ELF-1 (cell line): ENCODE measurements around the gene MEGF10.

Experiments
- DNase-seq: peaks from one replicate; pipeline ENCODE4 v3.0.0-alpha.2; 2016; ENCODE audit warnings: low read depth, low spot score

MEGF10 gene

DNA sequence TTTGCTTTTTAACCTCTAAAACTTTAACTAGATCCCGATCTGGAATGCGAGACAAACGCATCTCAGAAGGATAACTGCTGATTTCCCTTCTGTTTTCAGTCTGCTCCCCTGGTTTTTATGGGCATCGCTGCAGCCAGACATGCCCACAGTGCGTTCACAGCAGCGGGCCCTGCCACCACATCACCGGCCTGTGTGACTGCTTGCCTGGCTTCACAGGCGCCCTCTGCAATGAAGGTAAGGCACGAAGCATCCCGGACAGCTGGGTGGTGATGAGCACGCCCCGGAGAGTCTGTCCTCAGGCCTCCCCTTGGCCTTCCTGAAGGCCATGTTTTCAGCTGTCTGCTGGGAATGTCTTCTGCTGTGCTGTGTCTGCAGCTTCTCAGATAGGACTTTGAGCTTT is 144.0 kb downstream of the MEGF10 start:
- no peak for DNase-seq

DNA sequence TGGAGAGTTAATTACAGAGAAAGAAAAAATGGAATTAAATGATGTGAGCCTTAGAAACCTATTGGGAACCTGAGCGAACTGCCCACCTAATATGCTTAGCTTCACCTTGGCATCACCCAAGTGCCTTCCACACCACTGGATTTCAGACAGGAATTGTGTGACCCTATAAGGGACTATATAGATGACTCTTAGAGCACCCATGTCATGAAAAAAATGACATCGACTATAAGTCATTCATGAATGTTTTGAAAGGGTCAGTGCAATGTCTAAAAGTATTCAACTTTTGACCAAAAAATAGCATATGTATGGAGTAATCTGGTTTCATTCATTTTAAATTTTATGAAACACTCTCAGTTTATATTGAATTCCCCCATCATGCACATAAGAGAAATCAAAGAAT is 145.2 kb downstream of the MEGF10 start:
- no peak for DNase-seq

DNA sequence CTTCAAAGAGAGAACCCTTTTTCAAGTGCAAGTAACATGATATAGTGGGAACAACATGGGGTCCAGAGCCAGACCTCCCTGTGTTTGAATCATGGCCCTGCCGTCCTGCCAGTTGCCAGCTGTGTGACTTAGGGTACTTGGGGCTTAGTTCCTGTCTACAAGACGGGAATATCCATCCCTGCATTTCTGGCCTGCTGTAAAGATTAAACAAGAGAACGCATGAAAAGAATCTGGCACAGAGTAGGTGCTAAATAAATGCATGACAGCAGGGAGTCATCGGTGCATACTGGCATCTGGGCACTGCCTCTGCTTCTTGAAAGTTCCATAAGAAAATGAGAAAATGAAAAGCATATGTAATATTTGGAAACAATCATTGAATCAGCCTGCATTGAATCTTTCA is 149.0 kb downstream of the MEGF10 start:
- no peak for DNase-seq

DNA sequence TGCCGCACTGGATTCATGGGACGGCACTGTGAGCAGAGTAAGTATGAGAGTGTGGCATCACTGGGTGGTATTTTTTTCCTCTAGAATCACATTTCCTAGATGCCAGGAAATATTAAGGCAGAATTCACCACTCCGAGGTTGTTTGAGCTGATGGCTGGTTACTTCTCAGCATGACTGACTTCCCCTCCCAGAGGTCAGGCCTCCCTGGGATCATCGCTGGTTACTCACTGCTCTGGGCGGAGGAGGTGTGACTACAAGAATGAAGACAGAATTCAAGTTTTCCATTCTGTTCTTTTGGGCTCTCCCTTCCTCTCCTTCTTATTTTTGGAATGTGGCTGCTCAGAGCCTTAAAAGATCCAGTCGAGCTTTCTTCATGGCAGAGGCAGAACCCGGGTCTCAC is 150.2 kb downstream of the MEGF10 start:
- no peak for DNase-seq

DNA sequence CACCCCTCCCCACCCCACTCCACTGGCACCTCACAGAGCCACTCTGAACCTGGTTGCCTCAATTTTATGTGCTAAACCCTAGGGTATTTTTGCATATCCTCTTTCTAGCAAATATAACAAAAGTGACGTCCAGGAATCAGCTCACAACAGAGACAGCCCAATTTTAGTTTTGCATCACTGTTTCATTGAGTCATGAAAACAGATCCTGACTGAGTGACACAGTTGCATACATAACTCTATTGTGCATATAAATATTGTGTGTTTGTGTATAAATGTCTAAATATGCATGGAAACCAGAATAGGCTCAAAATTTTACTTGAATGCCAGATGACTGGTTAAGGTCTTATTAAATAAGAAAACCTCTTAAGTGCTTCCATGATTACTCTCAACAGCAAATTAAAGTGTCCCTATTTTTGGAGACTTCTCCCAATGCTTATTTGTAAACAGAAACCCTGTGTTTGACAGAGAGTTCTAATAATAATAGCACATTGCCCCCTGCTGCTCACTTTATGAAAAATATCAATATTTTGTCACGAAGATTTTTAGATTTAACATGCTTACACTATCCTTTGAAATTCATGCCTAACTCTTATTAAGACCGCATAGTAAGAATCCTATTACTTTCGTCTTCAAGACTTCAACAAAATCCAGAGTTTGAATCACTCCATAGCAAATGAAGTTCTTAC is 151.3 kb downstream of the MEGF10 start:
- no peak for DNase-seq

DNA sequence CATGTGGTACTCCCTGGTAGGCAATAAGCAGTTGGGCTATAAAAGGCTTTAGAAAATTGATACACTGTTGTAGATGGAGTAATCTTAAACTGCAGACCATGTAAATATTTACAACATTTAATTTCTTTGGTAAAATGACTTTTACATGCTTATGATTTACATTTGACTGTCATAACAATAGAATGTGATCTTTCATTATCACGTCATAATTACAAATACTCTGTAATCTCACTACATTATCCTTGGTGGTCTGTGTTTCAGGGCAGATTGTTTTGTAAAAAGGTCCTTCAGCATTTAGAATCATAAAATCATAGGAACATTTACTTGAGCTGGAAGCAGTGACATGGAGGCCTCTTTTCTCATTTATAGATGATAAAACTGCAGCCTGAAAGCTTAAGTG is 153.6 kb downstream of the MEGF10 start:
- no peak for DNase-seq

DNA sequence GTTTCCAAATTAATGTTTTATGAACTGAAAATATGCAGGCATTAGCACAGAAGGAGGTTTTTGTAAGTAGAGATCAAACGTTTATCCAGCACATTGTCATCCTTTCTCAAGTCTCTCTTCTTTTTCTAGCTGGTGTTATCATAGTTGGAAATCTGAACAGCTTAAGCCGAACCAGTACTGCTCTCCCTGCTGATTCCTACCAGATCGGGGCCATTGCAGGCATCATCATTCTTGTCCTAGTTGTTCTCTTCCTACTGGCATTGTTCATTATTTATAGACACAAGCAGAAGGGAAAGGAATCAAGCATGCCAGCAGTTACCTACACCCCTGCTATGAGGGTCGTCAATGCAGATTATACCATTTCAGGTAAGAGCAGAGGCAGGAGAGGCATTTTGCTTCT is 154.7 kb downstream of the MEGF10 start:
- DNase-seq, result no peak

DNA sequence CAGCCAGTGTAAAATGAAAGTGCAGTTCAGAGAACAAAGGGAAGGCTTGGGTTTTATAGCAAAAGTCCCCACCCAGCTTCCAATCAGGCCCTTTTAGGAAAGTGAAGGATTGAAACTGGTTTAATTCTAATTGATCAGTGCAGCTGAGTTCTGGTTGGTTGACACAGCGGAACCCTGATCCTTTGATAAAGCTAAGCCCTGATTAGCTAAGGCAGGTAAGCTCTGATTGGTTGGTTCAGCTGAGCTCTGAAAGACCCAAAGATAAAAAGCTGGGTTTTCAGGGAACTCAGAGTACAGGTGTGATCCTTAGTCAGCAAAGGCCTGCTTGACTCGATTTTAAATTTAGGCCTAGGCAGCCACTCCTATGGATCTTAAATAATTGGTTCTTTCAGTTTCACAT is 156.0 kb downstream of the MEGF10 start:
- DNase-seq, result no peak

DNA sequence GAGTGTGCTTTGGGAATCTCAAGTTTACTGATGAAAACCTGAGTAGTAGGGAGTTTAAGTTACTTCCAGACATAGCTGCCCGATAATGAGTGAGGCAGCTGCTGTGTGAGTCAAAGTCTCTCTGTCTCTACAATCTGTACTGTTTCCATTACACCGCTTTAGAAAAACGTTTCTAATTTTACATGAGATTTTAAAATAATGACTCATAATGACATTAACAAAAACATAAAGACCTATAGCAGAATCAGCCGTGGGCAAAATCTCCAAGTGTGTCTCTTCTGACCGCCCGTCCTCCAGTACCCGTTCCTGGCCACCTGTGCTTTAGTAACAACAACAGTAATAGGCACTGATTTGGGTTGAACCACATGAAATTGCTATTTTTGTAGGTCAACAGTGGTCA is 157.2 kb downstream of the MEGF10 start:
- no peak for DNase-seq

DNA sequence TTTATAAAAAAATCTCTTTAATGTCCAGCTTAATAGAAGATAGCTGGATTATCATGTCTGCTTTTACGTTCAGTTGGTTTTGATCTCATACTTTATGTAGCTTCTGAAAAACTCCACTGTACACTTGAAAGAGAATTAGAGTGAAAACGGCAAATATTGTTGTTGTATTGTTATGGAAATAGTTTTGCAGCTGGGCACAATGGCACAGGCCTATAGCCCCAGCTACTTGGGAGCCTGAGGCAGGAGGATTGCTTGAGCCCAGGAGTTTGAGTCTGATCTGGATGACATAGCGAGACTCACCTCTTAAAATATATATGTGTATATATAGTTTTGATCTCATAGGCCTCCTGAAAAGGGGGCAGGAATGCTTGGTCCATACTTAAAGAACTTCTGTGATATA is 159.4 kb downstream of the MEGF10 start:
- no peak for DNase-seq

DNA sequence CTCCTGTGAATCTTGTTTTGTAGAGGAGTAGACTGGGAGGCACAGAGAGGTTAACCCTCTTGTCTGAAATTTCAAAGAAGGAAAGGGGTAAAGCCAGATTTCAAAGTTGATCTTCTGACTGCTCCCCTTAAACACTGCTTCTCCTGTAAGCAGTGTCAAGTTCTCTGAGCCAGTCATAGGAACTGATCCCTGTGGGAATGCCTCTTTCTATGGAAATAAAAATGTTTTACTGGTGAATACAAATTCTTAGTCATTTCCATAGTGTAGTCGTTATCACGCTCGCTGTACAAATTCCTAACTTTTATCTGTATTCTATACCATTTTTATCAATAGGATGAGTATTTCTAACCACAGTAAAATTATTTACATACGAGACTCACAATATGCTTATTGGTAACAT is 160.5 kb downstream of the MEGF10 start:
- DNase-seq, result no peak

DNA sequence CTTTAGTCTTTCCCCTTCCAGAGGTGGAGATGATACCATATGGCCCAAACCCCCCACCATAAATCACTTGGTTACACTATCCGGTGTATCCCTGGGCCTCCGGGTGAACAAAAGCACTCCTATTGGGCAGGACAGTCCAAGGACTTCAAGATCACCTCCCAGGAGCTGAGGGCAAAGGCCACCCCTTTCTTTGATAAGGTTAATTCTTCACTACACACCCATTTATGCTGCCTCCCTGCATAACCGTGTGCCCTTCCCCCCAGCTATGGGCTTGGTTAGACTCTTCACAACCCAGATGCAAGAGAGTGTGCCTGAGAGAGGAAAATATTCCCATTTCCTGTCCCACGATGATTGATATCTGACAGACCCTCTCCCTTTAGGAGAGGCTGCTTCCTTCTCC is 162.0 kb downstream of the MEGF10 start:
- no peak for DNase-seq

DNA sequence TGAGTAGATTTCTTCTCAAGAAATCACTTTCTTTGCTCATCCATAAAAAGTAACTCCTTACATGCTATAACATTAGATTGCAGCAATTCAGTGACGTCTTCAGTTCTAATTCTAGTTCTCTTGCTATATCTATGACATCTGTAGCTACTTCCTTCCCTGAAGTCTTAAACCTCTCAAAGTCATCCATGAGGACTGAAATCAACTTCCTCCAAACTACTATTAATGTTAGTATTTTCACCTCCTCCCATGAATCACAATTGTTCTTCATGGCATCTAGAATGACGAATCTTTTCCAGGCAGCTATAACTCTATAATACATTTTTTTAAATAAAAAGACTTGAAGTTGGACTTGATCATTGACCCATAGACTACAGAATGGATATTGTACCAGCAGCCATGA is 180.6 kb downstream of the MEGF10 start:
- DNase-seq, result no peak

DNA sequence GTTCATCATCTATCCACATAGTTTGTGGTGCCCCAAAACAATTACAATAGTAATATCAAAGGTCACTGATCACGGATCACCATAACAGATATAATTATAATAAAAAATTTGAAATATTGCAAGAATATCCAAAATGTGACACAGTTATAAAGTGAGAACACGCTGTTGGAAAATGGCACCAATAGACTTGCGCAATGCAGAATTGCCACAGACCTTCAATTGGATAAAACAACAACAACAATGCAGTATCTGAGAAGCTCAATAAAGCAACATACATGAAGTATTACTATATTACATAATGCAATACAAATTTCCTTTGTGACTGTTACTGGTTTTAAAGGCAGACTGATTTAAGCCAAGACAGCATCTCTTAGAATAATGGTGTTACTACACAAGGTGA is 182.1 kb downstream of the MEGF10 start:
- no peak for DNase-seq

DNA sequence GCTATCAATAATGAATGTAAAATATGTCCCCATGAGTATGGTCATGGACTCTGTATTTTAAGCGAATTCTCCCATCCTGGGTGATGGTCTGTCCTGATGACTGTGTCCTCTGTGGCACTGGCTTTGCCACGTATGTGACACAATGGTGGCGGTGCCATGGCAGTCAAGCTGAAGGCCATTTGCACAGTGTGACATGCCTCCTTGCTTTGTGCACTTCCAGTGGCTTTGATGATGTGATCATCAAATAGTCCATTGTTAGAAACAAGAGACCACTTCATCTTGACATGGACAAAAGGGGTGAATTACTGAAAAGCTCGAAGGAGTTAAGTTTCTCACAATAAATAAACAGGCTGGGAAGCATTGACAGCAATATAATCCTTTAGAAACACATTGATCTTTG is 195.9 kb downstream of the MEGF10 start:
- no peak for DNase-seq

DNA sequence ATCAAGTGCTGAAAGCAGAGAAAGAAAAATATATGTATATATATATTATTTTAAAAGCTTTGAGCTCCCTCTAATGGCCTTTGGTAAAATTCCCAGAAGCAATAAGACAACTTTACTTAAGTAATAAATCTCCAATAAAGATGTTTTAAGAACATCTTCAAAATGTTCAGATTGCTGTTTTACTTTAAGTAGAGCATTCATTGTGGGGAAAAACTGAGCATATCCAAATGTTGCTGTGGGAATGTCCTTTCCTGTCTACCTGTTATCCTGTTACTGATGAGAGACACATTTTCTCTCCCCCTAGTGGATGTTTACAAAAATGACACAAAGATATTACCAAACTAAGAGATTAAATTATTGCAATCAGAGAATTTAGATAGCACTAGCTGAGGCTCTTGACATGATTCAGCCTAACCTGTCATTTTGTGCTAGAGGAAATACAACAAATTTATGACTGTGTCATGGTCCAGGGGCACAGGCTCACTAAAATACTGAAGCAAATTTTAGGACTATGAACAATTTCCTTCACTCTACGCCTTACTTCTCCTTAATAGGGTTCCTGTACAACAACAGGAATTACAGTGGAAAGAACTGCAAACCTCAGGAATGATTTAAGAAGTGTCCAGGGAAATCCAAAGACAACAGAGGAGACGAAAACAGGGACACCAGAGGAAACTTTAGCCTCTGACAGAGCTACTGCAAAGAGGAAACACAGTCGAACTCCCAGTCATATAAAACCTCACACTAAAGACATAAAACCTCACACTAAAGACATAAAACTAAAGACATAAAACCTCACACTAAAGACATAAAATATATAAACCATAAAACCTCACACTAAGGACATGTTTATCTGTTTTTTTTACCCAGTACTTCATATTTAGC is 202.5 kb downstream of the MEGF10 start:
- DNase-seq, result peak; percentile 4

DNA sequence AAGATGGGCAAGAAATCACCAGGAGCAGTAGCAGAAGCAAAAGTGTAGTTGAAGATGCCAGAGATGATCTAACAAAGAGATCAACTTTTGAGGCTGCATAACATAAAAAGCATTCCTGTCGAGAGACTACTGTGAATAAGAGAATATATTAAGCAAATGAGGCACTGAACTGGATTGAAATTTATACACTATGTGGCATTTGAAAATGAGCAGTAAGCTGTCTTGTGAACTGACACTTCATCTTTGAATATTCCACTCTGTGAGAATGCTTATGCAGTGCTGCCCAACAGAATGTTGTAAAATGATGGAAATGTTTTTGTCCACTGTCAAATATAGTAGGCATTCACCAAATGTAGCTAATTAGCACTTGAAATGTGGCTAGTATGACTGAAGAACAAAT is 208.0 kb downstream of the MEGF10 start:
- no peak for DNase-seq

DNA sequence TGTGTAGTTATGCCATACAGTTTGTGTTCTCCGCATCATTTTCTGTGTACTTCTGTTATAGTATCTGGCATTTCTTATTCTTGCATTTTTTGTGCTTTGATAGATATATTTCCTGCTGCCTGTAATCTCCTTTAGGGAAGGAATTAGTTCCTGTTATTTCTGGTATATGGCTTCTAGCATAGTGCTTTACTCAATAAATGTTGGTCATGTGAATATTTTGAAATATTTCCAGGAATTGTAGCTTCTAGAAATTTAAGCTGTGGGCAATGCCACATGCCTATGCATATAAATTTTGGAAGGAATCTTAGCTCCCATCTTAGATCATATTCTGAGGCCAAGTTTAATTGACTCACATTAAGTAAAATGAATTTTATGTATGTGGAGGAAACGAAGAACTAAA is 215.3 kb downstream of the MEGF10 start:
- no peak for DNase-seq

DNA sequence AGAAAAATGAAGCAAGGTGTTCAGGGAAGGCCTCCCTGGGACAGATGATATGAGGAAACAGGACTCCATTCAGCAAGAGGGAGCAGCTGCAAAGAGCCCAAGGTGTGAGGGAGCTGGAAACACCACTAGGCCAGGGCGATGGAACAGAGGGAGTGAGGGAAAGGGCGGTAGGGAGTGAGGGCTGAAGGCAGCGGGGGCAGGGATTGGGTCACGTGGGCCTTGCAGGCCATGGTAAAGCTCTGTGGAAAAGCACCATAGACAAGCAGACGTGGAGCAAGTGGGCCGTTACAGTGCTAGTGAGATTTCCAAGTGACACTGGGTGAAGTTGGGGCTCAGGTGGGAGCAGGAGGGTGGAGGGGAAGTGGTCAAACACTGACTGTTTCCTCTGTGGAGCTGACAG is 216.0 kb downstream of the MEGF10 start:
- DNase-seq, result no peak

DNA sequence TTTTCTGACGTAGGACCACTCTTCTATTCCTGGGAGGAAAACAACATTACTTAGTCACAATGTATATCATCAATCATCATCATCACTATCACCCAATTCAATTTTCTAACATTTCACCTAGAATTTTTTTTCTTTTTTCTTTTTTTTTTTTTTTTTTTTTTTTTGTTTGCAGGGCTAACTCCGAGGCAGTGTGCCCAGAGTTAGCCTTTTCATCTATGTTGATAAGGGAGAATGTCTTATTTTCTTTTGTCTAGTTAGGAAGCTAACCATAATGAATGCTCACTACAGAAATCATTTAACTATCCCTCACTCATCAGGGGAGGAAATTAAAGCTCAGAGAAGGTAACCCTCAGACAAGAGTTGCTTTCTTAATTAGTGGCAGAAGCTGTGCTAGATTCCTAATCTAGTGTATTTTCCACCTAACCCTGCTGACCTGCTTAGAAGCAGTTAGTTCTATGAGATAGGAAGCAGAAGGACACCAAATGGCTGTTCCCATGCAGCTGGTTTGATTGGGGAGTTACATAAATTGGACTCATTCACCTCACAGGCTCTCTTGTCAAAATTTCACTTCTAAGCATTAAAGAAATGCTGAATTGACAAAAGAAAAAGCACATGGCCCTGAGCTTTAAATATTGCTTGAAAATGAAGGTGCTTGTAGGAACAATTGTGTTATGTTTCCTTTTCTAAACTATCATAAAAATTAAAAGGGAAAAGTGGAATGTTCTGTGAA is 218.2 kb downstream of the MEGF10 start:
- no peak for DNase-seq
